ENCODE data around the gene ADAMTSL4.

The ADAMTSL4 gene

DNA sequence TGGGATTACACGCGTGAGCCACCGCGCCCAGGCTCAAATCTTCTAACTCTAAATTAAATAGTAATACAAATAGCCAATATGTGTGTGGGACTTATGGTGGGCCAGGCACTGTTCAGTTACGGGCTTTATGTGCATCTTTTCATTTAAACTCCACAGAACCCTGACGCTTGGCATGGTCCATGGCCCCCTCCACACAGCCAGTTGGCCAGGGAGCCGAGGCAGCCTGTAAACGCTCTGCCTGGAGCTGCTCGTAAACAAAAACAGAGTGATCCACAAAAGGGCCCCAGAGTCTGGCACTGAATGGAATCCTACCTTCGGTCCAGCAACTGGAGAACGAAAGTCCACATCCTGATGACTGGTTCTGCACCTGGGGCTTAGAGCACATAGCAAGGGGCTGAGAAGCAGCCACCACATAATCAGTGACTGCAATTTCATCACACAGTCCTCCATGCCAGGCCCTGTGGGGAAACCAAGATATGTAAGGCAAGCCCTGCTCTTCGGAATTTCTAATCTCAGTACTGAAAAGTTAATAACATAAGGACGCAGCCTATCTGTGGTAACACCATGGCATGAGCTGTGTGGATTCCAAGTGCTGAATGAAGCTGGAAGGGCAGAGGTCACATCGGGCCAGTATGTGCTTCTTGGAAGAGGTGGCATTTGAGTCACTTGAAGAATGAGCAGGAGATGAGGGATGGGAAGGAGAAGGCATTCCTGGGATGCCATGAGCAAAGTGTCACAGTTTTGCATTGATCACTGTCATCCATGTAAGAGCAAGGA is 13.5 kb upstream of the ADAMTSL4 start:
- no peak for DNase-seq (ENCODE audit: low read depth)

DNA sequence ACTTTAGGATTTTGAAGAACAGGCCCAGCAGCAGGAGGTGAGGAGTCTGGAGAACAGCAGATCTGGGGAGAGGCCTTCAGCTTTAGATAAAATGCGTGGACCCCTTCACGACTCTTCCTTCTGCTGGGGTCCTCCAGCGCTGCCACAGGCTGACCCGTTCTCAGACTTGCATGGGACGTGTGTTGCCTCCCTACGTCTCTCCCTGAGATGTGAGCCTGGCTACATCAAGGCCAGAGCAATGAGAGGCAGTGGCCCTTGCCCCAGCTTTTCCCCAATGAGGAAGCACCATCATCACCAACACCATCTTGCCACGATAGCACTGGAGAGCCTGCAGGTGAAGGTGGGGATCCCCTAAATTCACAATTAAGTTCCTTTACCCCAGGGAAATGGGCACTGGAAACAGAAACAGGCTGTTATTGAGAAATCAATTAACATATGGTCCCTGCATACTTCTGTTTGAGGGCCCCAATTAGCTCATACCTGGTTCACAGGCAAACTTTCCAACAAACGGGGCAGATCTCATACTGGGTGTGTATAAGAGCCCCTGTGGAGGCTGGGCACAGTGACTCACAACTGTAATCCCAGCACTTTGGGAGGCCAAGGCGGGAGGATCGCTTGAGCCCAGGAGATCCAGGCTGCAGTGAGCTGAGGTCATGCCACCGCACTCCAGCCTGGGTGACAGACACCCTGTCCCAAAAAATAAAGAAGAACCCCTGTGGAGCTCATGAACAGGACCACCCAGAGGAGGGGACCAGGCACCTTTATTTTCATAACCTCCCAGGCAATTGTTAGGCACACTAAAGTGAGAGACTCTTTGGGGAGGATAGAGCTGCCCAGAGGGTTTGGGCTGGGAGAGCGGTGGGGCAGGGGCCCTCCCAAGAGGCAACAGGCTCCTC is 12.1 kb upstream of the ADAMTSL4 start:
- DNase-seq (ENCODE audit: low read depth) = no peak

GRCh38 chr1:150537732-150538684 is 11.2 kb upstream of the ADAMTSL4 start:
- no peak for DNase-seq (ENCODE audit: low read depth)

GRCh38 chr1:150543500-150544143 is 5.6 kb upstream of the ADAMTSL4 start:
- DNase-seq (ENCODE audit: low read depth) = no peak

GRCh38 chr1:150544204-150544603 is 5.0 kb upstream of the ADAMTSL4 start:
- DNase-seq (ENCODE audit: low read depth) = no peak

DNA sequence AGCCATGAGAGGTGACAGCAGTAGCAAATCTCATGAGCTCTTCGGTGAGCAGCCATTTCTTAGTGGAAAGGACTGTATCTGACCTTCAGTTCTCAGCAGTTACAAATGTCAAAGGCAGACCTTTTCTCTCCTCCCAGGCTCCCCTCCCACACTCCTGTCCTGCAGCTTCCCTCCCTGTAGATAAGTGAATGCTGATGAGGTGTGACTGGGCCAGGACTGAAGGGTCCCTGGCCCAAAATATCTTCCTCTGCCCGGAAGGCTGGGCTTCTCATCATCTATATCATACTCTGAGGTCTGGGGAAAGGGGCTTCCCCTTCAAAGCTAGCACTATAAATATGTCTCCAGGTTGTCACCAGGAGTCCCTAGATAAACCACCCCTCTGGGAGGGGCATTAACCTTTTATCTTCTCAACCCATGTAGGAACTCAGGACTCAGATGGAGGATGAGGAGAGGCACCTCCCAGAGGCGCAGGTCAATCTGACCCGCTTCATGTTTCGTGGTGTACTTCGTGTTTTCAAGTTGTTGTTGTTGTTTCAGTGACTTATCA is 3.6 kb upstream of the ADAMTSL4 start:
- DNase-seq (ENCODE audit: low read depth) = no peak

DNA sequence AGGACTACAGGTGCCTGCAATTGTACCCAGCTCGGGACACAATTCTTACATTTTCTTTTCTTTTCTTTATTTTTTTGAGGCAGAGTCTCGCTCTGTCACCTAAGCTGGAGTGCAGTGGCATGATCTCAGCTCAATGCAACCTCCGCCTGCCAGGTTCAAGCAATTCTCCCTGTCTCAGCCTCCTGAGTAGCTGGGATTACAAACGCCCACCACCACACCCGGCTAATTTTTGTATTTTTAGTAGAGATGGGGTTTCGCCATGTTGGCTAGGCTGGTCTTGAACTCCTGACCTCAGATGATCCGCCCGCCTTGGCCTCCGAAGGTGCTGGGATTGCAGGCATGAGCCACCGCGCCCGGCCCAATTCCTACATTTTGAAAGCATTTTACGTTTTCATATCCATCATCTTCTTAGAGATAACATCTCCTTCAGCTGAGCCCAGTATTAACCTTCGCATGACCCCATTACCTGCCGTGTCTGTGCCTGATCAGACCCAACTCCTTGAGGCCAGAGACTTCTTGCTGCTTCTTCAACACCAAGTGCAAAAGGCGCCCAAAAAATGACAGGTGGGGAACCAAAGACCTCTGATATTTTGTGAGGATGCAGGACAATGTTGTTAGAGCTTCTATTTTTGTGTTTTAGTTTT is 2.8 kb upstream of the ADAMTSL4 start:
- DNase-seq (ENCODE audit: low read depth) = no peak

DNA sequence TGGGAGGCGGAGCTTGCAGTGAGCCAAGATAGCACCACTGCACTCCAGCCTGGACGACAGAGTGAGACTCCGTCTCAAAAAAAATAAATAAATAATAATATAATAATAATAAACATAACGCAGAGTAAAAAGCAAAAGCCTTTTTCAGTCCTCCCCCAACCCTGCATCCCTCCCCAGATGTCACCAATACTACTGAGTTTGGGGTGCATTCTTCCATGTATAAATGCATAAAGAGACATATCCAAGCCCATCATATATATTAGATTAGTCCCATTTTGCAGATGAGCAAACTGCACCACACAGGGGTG is 930 bp upstream of the ADAMTSL4 start:
- DNase-seq (ENCODE audit: low read depth) = no peak

DNA sequence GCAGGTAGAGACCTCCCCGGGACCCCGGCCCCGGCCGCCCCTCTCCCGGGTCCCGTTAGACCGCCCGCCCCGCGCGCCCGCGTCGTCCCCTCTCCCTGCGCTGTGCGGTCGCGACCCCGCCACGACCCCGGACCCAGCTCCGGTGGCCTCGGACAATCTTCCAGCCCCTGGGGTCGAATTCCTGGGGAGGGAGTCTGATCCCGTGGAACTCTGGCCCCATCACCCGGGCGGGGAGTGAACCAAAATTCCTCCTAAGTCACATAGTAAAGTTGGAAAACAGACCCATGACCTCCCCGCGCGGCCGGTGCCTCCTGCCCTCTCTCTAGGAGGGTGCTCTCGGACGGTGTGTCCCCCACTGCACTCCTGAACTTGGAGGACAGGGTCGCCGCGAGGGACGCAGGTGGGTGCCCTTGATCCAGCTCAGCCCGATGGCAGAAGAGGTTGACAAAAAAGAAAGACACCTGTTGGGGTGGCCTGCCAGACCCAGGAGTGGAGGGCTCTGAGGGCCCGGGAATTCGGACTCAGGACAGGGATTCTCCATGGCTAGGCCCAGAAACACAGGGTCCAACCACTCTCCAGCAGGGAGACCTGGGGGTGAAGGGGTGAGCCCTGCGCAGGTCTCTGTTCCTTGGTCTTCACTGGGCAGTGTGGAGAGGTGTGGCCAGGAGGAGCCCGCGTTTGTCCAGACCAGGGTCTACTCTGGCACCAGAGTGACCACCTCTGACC is 451 bp downstream of the ADAMTSL4 start:
- DNase-seq (ENCODE audit: low read depth) = no peak

GRCh38 chr1:150550222-150551050 is 1.2 kb downstream of the ADAMTSL4 start:
- DNase-seq (ENCODE audit: low read depth) = no peak

DNA sequence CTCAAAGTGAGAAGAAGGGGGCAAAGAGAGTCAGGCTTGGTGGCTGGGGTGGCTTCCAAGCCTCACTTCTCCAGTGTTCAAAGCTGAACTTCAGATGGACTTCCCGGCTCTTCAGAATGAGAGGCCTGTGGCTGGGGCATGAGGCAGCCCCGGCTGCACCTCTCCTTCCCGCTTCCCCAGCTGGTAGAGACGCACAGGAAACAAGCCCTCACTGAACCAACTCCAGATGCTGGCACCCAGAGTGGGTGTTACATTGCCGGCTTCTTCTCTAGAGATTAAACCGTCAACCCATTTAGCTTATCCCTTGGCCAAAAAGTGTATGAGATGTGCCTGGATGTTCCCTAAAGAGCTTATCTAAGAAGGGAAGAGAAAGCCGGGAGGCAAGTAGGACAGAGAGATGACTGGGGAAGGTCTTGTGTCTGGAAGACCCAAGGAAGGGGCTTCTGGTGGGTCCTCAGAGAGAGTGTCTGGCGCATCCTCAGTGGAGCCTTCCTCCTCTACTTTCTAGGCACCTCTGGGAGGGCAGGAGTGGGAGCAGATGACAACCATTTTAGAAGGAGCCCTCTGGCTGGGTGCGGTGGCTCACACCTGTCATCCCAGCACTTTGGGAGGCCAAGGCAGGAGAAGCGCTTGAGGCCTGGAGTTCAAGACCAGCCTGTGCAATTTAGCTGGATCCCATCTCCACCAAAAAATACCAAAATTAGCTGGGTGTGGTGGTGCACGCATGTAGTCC is 2.0 kb downstream of the ADAMTSL4 start:
- DNase-seq (ENCODE audit: low read depth) = no peak

GRCh38 chr1:150551784-150552127 is 2.5 kb downstream of the ADAMTSL4 start:
- no peak for DNase-seq (ENCODE audit: low read depth)

DNA sequence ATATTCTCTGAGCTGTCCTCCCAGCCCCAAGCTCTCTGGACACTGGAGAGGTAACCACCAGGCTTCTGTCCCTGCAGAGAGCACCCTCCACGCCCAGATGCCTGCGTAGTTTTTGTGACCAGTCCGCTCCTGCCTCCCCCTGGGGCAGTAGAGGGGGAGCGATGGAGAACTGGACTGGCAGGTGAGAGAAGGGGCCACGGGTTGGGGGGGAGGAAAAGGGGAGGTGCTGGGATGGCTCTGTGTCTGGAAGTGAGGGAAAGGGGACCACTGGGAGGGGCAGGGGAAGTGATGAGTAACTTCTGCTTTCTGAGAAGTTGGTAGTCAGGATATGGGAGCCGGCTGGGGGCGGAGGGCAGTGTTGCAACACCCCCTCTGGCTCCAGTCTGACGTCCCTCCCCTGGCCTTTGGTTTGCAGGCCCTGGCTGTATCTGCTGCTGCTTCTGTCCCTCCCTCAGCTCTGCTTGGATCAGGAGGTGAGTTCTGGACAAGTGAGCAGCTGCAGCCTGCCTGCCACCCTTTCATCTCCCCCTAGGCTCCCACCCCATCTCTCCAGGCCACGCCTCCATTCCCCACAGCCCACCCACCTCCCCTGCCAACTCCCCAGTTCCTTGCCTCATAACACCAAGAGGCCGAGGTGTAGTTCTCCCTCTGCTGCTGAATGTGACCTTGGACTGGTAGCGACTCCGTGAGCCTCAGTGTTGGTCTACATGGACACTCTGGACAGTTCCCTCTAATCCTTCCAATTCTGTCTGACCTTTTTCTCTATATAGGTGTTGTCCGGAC is 3.1 kb downstream of the ADAMTSL4 start:
- no peak for DNase-seq (ENCODE audit: low read depth)

DNA sequence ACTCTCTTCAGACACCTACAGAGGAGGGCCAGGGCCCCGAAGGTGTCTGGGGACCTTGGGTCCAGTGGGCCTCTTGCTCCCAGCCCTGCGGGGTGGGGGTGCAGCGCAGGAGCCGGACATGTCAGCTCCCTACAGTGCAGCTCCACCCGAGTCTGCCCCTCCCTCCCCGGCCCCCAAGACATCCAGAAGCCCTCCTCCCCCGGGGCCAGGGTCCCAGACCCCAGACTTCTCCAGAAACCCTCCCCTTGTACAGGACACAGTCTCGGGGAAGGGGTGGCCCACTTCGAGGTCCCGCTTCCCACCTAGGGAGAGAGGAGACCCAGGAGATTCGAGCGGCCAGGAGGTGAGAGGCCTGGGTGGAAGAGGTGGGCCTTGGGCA is 3.7 kb downstream of the ADAMTSL4 start:
- no peak for DNase-seq (ENCODE audit: low read depth)

DNA sequence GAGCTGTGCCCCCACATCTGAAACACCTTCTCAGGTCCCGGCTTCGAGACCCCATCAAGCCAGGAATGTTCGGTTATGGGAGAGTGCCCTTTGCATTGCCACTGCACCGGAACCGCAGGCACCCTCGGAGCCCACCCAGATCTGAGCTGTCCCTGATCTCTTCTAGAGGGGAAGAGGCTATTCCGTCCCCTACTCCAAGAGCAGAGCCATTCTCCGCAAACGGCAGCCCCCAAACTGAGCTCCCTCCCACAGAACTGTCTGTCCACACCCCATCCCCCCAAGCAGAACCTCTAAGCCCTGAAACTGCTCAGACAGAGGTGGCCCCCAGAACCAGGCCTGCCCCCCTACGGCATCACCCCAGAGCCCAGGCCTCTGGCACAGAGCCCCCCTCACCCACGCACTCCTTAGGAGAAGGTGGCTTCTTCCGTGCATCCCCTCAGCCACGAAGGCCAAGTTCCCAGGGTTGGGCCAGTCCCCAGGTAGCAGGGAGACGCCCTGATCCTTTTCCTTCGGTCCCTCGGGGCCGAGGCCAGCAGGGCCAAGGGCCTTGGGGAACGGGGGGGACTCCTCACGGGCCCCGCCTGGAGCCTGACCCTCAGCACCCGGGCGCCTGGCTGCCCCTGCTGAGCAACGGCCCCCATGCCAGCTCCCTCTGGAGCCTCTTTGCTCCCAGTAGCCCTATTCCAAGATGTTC is 4.3 kb downstream of the ADAMTSL4 start:
- DNase-seq (ENCODE audit: low read depth) = no peak

DNA sequence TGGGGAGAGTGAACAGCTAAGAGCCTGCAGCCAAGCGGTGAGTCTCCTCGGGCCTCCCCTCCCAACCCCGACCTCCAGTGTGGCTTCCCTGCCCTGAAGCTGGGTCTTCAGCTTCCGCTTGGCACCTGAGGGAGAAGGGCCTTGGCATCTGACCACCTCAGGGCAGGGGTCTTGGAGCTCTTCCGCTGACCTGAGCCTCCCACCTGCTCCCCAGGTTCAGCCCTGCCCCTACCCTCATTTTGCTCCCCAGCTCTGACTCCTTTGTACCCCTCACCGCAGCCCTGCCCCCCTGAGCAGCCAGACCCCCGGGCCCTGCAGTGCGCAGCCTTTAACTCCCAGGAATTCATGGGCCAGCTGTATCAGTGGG is 4.9 kb downstream of the ADAMTSL4 start:
- no peak for DNase-seq (ENCODE audit: low read depth)

GRCh38 chr1:150555198-150555970 is 6.2 kb downstream of the ADAMTSL4 start:
- no peak for DNase-seq (ENCODE audit: low read depth)

Measured in stimulated activated CD8-positive, alpha-beta memory T cell treated with anti-CD3 and anti-CD28 coated beads, Interleukin-12 subunit alpha, Interleukin-12 subunit beta, amount 100 ng/mL, for 4 hours (primary cell).